HG03520 (cell line): Measurements from ENCODE around the gene ACOT8.
"Not testable (repeated sequence)": the region's sequence is repeated elsewhere in the genome, so short reads cannot be mapped to it uniquely, and the experiment has no call there.

Source experiments
- ATAC-seq: cut with Tn5 transposase; IDR thresholded peaks from one replicate; pipeline ENCODE4 v1.9.1; 2021; ENCODE audit warnings: mild to moderate bottlenecking, moderate library complexity; ENCODE audit not compliant: unreplicated experiment

The ACOT8 gene

GRCh38 chr20:45797955-45798354 is 59.2 kb downstream of the ACOT8 start:
- ATAC-seq = not testable (repeated sequence)

- not testable (repeated sequence) for ATAC-seq
Observed at GRCh38 chr20:45797510-45797909, 59.7 kb downstream of the ACOT8 start.

- no peak for ATAC-seq
Observed at GRCh38 chr20:45796337-45797065, 60.7 kb downstream of the ACOT8 start.

- ATAC-seq = no peak
Observed at GRCh38 chr20:45792317-45793118, 64.7 kb downstream of the ACOT8 start.
